GM12865 (cell line): ENCODE data around the gene HNMT.
"Not testable (repeated sequence)": the region's sequence is repeated elsewhere in the genome, so short reads cannot be mapped to it uniquely, and the experiment has no call there.

Experiments
- DNase-seq: peaks from one replicate; pipeline ENCODE4 v3.0.0; 2010; ENCODE audit warnings: low read depth
- H3K4me3 ChIP-seq: 2 replicates; pipeline ENCODE4 v1.5.1; 2011; ENCODE audit warnings: mild to moderate bottlenecking, low read depth, low read length, control low read depth
- CTCF ChIP-seq: IDR thresholded peaks from 2 replicates; pipeline ENCODE4 v1.5.1; 2011; ENCODE audit warnings: low read length, control low read depth, low read depth, inconsistent platforms; ENCODE audit not compliant: insufficient read depth; ENCODE audit errors: missing control alignments

Gene HNMT

GRCh38 chr2:137964066-137964858, at the start of gene HNMT:
Gene HNMT, plus strand, starts transcription at chr2:137964473. Its CDS starts 19 bp downstream, at chr2:137964492.
- no peak within 1 kb of the TSS for H3K4me3 ChIP-seq
- no peak for DNase-seq
- TF ChIP-seq CTCF: no peak

- no peak for TF ChIP-seq CTCF
- no peak for DNase-seq
- no peak overlapping the region for H3K4me3 ChIP-seq
Observed at GRCh38 chr2:137921105-137921880, 43.0 kb upstream of the HNMT start.

GRCh38 chr2:137922171-137922570, 42.1 kb upstream of the HNMT start:
- H3K4me3 ChIP-seq, DNase-seq: not testable (repeated sequence)

GRCh38 chr2:137924019-137924418, 40.3 kb upstream of the HNMT start:
- H3K4me3 ChIP-seq: no peak overlapping the region
- peak; percentile 15 for DNase-seq

GRCh38 chr2:137925599-137925998, 38.7 kb upstream of the HNMT start:
- DNase-seq: no peak
- TF ChIP-seq CTCF: no peak
- no peak overlapping the region for H3K4me3 ChIP-seq

More at GRCh38 chr2:137924019-137924418, 40.3 kb upstream of the HNMT start:
- no peak for TF ChIP-seq CTCF

- no peak overlapping the region for H3K4me3 ChIP-seq
- TF ChIP-seq CTCF: no peak
- DNase-seq: no peak
Observed at GRCh38 chr2:137927846-137928245, 36.4 kb upstream of the HNMT start.
